OCI-LY1 (cell line): ENCODE data around the gene COA1.

Source experiments
- CTCF ChIP-seq: fragments of 200-600 bp; sonication (generic), shearing (Covaris generic); IDR thresholded peaks from 2 replicates; pipeline ENCODE4 v1.5.1; 2017; ENCODE audit warnings: mild to moderate bottlenecking, antibody characterized with exemption, low read length, moderate library complexity, mixed read lengths
- EZH2 ChIP-seq: fragments of 200-600 bp; sonication (generic), shearing (Covaris generic); IDR thresholded peaks from 2 replicates; pipeline ENCODE4 v1.8.0; 2017; ENCODE audit warnings: borderline replicate concordance, mixed run types, mild to moderate bottlenecking, antibody characterized with exemption, low read length, moderate library complexity, mixed read lengths

GRCh38 chr7:43669286-43670081 lies 59.8 kb downstream of the COA1 start:
- TF ChIP-seq CTCF, result no peak
- TF ChIP-seq EZH2, result no peak
